GM21619 (cell line): ENCODE data around the gene LSM11.

Experiments used
- ATAC-seq: cut with Tn5 transposase; IDR thresholded peaks from one replicate; pipeline ENCODE4 v1.9.1; 2021; ENCODE audit not compliant: unreplicated experiment

The LSM11 gene

GRCh38 chr5:157732596-157733262, 10.8 kb upstream of the LSM11 start:
- no peak for ATAC-seq

DNA sequence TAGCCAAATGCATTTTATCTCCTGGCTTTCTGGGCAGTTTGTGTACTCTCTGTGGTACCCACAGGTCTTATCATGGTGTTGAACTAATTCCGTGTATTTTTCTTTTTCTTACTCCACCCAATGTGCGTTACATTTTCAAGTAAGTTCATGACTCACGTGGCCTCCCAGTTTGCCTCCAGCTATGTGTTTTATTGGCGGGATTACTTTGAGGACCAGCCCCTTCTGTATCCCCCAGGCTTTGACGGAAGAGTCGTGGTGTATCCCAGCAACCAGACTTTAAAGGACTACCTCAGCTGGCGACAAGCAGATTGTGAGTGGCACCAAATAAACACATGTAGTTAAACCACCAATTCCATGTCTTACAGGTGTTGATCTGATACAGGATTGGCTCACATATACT, 9.1 kb upstream of the LSM11 start:
- ATAC-seq = no peak

- no peak for ATAC-seq
These were observed 7.5 kb upstream of the LSM11 start for GRCh38 chr5:157735991-157736390.

DNA sequence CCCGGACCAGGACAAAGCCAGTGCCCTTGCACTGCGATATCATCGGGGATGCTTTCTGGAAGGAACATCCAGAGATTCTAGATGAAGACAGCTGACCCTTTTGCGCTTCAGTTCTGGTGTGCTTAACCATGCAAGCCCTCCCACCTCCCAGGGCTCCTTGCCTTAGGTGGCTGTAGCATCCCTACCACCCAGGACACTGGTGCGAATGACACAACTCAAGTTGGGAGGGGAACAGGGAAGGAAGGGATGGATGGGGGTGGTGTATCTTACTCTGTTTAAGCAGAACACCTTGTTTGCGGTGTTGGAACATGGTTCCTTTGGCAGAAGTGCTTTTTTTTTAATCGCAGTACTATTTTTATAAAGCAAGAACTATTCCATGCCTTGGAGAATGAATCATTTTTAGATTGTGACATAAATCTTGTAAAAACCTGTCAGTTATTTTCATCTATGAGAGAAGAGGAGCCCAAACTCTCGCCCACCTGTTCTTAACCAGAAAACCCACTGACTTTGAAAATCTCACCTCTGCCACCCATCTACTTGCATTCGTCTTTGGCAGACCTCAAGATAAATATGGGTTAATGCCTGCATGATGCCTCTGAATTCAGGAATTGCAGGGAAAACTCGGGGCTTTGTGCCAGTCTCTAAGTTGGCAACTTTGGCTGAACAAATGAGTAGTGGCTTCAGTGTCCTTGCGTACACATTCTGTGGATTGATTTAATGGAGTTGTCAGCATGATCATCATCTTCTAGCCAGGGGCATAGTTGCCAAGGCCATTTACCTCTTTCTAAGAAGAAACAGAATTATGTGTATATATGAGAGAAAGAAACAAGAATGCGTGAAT, 3.9 kb upstream of the LSM11 start:
- no peak for ATAC-seq

DNA sequence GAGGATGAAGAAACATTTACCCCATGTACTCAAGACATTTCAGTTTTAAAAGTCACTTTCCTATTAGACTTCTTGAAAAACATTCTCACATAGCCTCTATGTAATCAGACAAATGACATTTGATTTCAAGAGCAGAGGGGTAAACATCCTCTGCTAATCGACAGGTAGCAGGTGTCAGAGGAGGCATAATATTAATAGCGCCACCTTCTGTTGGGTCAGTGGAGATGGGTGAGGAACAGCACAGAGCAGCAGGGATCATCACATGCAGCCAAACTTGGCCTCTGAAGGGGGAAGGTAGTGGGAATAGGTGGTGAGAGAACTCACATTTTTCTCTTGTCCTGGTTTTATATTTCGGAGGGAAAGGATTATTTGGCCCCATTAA, 3.3 kb upstream of the LSM11 start:
- no peak for ATAC-seq

GRCh38 chr5:157741131-157741530, 2.4 kb upstream of the LSM11 start:
- ATAC-seq = no peak

DNA sequence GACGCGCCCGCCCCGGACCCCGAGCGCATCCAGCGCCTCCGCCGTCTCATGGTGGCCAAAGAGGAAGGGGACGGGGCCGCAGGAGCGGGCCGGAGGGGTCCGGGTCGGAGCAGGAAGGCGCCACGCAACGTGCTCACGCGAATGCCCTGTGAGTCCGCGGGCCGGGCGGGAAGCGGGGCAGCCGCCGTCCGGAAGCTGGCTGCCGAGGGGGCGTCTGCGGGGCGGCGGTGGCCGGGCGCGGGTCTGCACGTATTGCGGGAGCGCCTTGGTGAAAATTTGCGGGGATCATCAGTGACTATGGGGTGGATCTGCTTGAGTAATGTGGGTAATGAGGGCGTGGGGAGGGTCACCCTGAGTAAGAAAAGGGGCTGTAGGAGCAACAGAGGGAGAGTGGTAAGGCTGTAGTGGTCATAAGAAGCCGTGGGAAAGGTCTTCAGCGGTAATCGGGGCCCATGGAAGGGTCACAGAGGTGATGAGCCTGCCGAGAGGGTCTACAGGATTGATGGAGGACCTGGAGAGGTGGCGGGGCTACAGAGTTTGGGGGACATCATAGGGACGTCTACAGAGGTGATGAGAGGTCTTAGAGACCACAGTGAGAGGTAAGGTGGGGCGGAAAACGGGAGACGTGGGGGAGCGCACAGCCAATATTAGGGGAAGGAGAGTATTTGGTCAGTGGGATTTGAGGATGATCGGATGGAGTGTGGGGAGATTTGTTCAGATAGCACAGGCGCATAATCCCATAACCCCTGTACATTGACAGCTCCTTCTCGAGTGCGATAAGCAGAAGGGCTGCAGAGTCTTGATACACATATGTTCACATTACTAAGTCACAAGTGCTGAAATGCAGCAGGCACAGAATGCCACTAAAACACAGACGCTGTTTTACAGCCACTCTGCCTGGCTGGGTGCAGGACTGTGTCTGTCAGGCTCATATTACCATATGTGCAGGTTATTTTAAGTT, 819 bp downstream of the LSM11 start:
- no peak for ATAC-seq

DNA sequence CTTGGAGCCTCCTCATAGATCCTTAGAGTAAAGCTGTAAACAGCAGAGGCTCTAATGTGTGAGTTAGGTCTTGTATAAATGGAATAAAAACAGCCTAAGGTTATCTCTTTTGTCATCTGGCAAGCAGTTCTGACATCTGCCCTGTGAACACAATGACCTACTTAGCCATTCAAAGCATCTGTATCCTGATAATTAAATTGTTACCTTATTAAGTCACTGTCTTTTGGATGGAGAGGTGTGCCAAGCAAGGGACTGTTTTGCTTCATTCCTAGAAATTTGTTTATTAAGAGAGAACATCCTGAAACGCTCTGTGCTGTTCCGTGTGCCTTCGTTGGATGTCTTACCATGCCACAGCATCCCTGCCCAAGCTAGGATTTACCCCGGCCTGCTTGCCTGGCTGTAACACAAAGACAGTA, 1.5 kb downstream of the LSM11 start:
- no peak for ATAC-seq

- no peak for ATAC-seq
These were observed 3.7 kb downstream of the LSM11 start for GRCh38 chr5:157747173-157747740.

- ATAC-seq = no peak
These were observed 4.5 kb downstream of the LSM11 start for GRCh38 chr5:157747766-157748700.

DNA sequence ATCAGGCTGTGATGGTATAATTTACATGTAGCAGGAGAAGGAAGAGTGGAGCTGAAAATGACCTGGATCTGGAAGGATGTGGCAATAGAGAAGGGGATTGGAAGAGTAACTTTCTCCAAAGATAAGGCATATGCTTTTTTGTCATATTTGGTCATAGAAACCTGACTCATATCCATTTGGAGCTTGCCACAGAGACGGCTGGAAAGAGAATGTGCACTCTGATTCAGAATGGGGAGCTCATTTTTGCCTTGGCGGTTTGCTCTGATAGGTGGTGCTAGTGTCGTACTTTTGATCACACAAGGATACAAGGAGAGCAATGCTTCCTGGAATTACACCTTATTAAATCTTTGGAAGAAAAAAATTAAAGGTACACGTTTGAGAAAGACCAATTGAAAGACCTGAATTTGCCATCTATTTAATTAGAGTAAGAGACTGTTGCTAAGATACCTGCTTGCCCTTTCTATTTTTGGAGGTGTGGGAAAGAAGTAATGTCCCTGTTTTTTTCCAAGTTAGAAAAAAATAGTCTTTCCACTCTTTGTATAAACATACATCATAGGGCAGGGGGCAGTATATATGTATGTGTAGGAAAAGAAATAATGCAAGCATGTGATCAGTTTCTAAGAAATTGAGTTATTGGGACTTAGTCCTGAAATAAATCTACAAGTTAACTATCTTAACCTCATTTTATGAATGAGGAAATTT, 5.4 kb downstream of the LSM11 start:
- ATAC-seq = no peak

- ATAC-seq = no peak
These were observed 5.9 kb downstream of the LSM11 start for GRCh38 chr5:157749462-157749799.

DNA sequence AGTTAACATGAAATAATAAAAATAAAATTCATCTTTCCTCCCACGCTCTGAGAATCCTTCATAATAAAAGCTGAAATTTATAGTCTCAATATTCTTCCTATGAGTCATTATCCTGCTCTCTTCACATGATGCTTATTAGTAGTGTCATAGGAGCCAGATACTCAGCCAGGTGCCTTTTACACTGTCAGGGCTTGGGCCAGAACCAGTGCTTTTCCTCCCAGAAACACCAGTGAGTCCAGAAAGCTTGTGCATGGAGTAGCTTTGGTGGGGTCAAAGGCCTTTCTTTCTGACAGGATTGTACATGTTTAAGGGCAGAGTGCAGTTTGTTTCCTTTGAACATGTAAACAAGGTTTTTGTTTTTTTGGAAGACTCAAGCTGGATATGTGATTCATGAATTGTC, 6.8 kb downstream of the LSM11 start:
- ATAC-seq = no peak

DNA sequence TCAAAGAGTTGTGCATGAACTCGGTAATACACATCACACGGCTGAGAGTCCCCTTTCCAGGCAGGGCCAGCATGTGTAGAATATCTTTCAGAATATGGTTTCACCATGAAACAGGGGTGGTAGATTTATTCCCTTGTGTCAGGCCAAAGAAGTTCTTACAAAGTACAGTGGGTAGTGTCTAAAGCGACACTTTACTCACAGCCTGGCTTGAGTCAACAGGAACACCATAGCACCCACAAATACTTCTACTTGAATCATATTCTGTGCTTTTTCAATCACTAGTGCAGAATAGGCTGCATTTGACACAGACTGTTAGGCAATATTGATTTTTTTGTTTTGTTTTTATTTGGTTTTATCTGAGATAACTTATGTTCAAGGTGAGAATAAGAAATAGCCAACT, 12.6 kb downstream of the LSM11 start:
- ATAC-seq = no peak

DNA sequence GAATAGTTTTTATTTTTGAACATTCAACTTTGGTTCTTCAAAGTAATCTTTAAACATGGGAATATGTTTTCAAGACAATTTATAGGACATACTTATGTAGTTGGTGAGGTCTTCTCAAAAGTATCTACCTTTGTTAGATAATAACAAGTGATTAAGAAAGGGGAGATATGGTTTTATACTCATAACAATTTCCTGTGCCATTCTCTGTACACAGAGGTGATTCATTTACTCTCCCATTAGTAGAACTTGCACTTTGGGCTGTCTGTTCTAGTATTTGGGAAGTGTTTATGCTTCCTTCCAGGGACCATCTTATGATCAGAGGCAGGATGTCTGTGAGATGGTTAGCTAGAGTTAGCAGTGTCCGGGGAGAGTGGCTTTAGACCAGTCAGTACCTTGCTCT, 15.2 kb downstream of the LSM11 start:
- ATAC-seq = no peak

DNA sequence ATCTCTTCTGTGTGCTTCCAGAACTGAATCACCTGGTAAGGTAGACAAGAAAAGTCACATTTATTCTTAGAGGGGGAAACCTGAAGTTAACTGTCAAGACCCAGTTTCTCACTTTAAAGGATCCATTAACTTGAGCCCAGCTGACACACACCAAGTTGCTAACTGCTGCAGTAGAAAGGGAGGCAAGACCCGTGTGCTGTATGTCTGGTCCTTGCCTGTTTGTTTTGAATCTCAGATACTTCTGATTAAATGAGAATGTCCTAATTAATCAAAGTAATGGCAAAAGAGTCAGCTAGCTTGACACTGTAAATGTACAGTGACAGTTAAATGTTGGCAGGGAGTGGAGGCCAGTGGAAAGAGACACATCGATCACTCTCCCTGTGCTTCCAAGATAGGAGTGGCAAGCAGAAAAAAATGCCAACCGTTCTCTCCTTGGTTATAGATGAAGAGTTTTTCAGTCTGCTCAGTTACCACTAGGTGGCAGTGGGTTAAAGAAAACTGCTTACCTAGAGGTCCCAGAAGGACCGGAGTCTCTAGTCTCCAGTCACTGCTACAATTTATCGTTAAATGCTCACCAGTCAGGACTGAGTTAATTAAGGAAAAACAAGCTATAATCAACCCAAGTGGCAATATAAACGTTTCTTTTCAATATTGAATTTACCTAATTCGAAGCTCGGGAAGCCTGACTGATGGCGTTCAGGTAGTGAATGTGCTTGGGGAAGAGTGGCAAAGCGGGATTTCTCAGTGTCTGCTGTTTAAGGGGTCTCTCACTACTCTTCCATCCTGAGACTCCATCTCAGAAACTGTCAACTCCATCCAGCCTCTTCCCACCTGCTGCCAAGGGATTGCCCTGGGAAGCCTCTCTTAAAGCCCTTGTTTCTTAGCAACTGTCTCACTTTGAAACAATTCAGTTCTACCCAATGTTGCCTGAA, 18.4 kb downstream of the LSM11 start:
- ATAC-seq = peak; percentile 88

- no peak for ATAC-seq
These were observed 21.0 kb downstream of the LSM11 start for GRCh38 chr5:157764531-157764930.

DNA sequence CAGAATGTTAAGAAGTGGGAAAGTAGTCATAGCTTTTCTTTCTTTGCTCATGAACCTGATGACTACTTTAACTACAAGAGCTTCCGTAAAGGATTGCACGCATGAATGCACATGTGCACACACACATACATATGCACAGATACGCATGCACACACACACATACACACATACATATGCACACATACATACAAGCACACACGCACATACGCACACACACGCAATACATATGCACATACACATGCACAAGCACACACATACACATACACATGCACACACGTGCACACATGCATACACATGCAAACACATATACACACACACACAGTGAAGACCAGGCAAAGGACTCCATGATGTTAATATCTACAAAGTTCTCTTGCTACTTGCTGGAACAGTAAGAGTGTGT, 22.9 kb downstream of the LSM11 start:
- ATAC-seq = no peak
